Measurements from ENCODE around the gene PPP2R5E. TPM values are rescaled to one million over a fixed set of nuclear protein-coding genes. Genes with fewer than 3 reads are reported as not detected.

PPP2R5E gene
- total RNA-seq, 4 donors from 2014 or later: 23.7 to 41.1 (median 25.5) TPM

DNA sequence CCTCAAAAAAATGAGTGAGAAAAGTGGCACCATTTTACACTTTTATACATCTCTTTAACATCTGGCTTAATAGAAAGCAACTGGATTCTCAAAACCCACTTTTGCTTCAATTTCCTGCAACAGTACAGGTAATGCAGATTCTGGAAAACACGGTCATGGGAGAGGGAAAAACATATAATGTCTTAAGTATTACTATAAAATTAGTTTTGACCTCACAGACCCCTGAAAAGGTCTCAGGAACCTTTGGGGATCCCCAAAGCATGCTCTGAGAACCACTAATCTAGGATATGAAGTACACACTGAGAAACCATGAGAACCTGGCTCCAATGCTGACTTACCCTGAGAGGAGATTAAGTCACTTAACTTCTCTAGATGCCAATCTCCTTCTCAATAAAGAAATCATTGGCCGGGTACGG, 64.7 kb downstream of the PPP2R5E start:
- TF ChIP-seq, protein P1, sequence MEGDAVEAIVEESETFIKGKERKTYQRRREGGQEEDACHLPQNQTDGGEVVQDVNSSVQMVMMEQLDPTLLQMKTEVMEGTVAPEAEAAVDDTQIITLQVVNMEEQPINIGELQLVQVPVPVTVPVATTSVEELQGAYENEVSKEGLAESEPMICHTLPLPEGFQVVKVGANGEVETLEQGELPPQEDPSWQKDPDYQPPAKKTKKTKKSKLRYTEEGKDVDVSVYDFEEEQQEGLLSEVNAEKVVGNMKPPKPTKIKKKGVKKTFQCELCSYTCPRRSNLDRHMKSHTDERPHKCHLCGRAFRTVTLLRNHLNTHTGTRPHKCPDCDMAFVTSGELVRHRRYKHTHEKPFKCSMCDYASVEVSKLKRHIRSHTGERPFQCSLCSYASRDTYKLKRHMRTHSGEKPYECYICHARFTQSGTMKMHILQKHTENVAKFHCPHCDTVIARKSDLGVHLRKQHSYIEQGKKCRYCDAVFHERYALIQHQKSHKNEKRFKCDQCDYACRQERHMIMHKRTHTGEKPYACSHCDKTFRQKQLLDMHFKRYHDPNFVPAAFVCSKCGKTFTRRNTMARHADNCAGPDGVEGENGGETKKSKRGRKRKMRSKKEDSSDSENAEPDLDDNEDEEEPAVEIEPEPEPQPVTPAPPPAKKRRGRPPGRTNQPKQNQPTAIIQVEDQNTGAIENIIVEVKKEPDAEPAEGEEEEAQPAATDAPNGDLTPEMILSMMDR (IDR thresholded peaks at IDR 0.05; ENCODE audit: low read depth): no peak

DNA sequence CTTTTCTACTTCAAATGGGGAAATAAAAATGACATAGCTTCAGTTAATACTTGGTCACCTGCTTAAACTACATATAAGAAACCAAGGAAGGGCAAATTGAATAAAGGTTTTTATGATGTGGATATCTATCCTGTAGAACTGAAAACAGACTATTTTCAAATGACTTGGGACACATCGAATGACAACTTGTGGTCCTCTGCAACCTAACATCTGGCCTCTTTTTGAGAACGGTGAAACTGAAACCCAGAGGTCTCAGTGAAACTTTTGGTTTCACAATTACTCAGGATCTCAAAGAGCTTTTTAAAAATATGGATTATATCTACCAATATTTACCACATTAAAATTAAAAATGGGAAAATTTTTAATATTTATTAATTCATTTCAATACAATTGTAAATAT, 65.2 kb downstream of the PPP2R5E start:
- TF ChIP-seq, protein P1 (IDR thresholded peaks at IDR 0.05; ENCODE audit: low read depth): no peak

DNA sequence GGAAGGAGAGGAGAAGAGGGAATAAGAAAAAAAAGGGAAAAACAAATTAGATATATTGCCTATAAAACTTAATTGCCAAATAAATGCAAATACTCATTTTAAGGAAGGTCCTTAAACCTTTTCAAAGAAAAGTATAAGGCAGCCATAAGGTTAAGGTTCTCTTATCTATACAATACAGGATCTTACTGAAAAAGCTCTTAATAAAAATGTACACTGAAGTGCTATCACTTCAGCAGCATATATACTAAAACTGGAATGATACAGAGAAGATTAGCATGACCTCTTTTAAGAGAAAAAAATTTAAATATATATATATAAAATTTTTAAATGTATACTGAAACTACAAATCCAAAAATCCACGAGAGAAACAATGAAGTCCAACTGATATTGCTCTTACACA, 65.6 kb downstream of the PPP2R5E start:
- TF ChIP-seq, protein P1 (IDR thresholded peaks at IDR 0.05; ENCODE audit: low read depth): no peak

DNA sequence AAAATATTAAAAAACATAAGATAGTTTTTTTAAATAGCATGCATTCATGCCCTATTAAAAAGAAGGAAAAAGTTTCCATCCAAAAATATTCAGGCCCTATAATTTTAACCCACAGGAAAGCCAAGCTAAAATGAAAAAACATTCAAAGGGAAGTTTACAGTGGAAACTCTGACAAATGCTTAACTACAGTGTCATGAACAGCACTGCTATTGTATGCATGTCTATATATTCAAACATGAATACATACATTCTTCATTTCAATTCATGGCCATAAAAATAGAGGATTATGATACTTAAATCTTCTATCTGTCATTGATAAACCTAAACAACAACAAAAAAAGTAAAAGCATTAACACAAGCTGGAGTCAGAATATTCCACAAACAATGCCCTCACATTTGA, 67.4 kb downstream of the PPP2R5E start:
- TF ChIP-seq, protein P1 (IDR thresholded peaks at IDR 0.05; ENCODE audit: low read depth): no peak

DNA sequence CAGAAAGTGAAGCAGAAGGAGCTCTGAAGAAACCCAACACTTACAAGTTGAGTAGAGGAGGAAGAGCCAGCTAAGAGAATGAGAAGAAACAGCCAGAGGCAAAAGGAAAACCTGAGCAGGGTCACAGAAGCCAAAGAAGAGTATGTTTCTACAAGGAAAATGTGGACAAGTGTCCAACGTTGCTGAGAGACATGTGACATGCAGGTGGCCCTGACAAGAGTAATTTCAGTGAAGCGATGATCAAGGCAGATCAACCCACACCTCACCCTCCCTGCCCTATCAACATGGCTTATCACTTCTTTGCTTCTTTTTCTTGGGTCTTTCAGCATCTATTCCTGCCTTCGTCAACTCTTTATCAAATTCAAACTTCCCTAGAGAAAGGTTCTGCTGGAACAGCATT, 68.3 kb downstream of the PPP2R5E start:
- TF ChIP-seq, protein P1 (IDR thresholded peaks at IDR 0.05; ENCODE audit: low read depth): no peak

DNA sequence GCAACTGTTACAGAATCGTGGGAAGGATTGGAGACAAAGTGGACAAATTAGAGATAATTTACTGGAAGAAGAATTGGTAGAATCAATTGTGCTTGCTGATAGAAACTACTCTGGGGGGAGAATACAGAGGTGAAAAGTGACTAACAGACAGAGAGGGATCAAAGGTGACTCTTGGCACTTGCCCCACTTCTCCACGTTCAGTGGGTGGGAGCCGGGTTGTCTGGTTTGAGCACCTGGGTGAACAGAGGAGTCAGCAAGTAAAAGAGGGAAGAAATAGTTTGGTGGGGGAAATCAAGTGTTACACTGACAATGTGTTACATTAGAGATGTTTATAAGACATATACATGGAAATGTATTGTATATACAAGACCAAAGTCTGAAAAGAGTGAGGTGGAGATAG, 69.1 kb downstream of the PPP2R5E start:
- TF ChIP-seq, protein P1 (IDR thresholded peaks at IDR 0.05; ENCODE audit: low read depth): no peak

DNA sequence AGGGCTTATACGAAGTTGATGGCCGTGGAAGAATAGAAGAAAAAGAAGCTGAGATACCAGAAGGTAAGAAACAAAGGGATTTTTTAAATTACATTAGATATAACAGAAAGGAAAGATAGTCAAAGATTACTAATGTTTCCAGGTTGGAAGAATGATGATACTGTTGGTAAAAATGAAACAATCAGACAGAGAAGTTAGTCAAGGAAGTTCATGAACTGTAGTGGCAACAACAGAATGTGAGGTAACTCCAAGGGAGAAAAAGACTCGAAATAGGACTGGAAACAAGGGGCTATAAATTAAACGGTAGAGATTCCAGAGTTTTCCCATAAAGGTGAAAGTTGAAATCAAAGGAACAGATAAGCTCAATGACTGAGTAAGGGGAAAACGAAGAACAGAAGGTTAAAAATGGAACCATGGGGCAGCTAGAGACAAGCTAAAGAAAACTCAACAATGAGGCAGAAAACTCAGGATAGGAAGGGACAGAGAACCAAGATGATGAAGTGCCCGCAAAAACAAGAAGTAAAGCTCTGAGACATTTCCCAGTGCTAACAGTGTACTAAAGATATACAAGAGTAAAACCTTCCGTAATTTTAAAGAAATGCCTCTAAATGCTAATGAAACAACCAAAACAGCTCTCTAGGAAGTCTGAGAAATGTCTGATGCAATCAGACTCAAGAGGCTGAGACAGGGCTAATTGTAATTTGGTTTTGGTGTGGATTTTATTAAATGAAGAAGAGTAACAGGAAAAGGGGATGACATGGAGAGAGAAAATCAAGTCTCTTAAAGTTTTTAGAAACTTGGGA, 70.0 kb downstream of the PPP2R5E start:
- TF ChIP-seq, protein P1 (IDR thresholded peaks at IDR 0.05; ENCODE audit: low read depth): no peak
